HuH-7.5 (cell line): ENCODE data around the gene ARMC8.
"Not testable (repeated sequence)": the region's sequence is repeated elsewhere in the genome, so short reads cannot be mapped to it uniquely, and the experiment has no call there.

Experiments used
- DNase-seq: peaks from one replicate; pipeline ENCODE4 v3.0.0; 2011; ENCODE audit warnings: low spot score

Gene ARMC8, protein sequence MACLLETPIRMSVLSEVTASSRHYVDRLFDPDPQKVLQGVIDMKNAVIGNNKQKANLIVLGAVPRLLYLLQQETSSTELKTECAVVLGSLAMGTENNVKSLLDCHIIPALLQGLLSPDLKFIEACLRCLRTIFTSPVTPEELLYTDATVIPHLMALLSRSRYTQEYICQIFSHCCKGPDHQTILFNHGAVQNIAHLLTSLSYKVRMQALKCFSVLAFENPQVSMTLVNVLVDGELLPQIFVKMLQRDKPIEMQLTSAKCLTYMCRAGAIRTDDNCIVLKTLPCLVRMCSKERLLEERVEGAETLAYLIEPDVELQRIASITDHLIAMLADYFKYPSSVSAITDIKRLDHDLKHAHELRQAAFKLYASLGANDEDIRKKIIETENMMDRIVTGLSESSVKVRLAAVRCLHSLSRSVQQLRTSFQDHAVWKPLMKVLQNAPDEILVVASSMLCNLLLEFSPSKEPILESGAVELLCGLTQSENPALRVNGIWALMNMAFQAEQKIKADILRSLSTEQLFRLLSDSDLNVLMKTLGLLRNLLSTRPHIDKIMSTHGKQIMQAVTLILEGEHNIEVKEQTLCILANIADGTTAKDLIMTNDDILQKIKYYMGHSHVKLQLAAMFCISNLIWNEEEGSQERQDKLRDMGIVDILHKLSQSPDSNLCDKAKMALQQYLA

DNA sequence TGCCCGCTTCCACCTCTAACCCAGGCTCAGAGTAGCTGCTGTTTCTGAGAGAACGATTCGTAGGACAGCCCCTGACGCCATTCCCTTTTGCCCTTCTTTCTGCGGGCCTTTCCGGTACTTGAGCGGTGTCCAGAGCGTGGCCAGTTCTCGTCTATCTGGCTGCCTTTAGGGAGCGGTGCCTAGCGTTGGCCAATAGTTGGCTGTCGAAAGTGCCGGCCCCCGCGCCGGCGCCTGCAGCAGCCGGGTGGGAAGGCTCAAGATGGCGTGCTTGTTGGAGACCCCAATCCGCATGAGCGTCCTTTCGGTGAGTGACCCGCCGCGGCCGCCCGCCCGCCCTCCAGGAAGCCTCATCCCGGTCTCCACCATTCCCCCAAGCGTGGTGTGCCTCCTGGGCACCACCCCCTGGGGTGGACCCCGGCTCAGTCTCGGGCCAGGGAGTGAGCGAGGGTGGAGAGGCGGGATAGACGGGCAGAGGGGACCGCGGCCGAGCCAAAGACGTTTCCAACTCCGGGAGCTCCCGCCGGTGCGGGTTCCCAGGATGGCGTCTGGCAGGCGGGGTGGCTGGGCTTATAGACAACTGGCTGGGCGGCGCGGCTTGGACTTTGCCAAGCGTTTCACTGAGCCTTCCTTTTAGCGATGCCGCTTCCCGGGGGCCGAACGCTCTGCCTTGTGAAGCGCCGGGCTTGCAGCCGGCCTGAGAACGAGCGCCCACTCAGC is at the start of gene ARMC8:
Gene ARMC8, plus strand, starts transcription at position 6 of the 717 bp plus-strand sequence. Its CDS starts 254 bp downstream, at position 260.
- DNase-seq = peak; percentile 93

DNA sequence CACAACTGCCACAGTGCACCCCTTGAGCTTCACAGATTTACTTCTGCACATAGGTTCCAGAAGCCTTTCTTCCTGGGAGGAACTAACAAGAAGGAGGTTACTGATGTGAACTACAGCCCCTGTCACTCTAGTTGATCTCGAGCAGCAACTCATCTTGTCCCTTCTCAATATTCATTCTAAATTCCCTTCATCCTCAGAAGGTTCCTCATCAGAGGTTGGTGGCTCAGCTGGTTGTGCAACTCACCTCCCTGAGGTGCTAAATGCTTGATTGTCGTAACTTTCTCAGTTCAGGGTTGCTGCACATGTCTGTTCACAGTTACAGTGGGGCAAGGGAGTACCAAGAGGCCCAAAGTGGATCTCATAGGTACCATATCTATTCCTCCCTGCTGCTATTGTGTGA is 49.2 kb upstream of the ARMC8 start:
- no peak for DNase-seq

DNA sequence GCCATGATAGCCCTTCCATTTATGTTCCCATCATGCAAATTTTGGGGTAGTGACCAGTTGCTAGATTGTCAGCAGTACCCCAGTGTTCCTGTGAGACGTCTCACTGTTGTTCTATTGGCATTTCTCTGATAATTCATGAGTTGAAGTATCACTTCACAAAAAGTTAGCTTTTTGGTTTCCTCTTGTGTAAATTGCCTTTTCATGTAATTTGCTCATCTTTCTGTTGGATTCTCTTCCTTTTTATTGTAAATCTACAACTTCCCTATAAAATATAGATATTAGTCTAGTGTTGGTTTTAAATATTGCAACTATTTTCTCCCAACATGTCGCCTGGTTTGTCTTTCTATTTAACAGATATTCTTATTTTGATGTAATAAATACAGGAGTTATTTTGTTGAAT is 47.4 kb upstream of the ARMC8 start:
- no peak for DNase-seq

DNA sequence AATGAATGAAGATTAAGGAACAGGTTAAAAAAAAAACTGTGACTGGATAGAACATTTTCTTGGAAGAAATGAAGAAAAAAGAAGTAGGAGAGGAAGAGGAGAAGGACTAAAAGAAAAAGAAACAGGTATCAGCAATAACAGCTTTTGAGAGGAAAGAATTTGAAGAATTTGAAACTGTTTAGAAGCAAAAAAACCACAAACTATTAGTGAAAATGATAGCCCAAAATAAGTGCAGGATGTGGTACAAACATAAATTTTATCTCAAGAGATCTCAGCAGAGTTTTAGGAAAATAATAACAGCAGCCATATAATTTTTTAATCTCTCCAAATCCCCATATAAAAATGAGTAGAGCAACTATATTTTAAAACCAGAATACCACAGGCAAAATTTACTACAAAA is 46.2 kb upstream of the ARMC8 start:
- DNase-seq = no peak

- not testable (repeated sequence) for DNase-seq
Observed at GRCh38 chr3:138142181-138142580, 44.9 kb upstream of the ARMC8 start.

GRCh38 chr3:138148503-138148902 is 38.6 kb upstream of the ARMC8 start:
- DNase-seq = no peak

GRCh38 chr3:138154534-138154933 is 32.6 kb upstream of the ARMC8 start:
- no peak for DNase-seq

- DNase-seq = no peak
Observed at GRCh38 chr3:138157743-138158142, 29.4 kb upstream of the ARMC8 start.

GRCh38 chr3:138165061-138165460 is 22.0 kb upstream of the ARMC8 start:
- DNase-seq = no peak

DNA sequence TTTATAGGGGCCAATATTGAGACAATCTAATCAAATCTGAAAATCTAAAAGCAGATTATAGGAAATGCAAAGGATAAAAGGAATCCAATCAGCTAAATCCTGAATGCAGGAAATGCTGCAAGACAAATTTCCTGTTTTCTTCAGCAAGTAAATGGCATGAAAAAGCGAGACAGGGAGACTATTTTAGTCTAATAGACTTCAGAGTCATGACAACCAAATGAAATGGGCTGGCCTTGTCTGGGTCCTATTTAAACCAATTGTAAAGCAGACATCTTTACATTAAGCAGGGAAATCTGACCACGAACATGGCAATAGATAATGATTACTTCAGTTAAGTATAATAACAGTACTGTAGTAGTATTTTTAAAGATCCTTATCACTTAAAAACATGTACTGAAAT is 14.5 kb upstream of the ARMC8 start:
- no peak for DNase-seq

GRCh38 chr3:138173769-138174420 is 13.2 kb upstream of the ARMC8 start:
- DNase-seq = no peak

DNA sequence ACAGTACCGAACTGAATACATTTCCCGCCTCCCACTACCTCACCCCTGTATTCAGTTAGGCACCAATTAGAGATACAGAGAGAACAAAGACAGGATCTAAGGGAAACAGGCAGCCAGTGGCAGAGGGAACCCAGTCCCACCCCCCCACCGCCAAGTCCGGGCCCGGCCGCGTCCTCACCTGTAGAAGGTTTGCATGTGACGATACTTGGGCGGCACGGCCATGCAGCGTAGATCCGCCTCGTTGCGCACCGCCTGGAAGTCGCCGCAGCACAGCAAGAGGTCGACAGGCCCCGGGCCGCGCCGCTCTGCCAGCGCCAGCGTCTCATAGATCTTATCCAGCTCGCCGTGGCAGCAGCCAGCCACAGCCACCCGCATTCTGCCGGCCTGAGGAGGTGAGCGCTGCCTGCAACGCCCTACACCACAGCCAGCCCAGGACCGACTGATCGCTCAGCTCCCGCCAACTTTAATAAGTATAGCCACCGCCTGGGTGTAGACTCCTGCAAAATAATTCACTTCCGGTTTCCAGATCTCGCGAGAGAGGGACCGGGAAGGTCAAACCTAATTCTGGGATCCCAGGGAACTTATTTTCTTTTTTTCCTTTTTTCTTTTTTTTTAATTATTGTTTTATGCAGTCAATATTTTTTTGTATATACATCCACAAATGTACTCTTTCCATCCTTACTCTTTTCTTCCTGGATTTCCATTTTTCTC is 12.5 kb upstream of the ARMC8 start, which contains the start of gene DBR1:
Gene DBR1, minus strand, starts transcription at position 501 of the 711 bp plus-strand sequence. Its CDS starts 126 bp downstream, at position 375.
- peak; percentile 68 for DNase-seq

DNA sequence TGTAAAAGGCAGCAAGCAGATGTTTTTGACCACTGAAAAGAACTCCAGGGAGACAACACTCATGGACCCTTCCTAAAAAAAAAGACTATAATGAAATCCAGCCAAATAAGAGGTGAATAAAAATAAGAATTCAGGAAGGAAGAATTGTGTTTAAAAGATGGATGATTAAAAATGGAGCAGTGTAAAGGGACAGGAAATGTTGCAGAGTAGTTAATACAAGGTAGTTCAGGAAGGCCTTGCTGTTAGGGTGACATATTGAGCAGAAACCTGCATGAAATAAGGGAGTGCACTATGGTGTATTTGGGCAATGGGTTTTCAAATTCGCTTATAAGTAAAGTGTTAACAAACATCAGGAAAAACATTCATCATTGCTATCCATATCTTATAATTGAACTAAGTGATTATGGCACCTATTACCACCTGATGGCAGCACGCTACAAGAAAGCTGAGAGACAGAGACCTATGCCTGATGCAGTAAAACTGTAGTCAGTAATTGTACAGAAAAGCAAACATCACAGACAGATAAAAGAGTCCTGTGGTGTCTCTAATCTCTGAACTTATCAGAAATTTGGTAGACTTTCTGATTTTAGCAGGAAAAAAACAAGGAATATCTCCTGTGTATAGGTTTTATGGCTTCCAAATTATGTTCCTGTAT is 6.6 kb upstream of the ARMC8 start:
- peak; percentile 39 for DNase-seq

DNA sequence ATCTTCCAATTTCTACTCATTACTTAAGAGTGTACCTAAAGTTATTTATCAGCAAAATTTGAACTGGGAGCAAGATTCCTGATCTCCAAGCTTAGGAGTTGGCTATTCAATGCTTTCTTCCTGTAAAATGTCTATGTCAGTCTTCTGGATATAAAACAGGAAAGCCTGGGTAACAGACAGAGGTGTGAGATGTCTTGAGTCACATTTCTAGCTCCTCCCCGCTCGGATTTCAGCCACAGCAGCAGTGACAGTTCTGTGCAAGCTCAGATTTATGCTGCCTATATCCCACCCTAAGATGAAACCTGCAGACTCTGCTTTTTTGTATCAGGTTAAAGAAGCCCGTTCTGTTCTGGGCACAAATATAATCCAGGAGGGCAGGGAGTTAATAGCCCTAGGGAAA is 2.1 kb upstream of the ARMC8 start:
- no peak for DNase-seq

- no peak for DNase-seq
Observed at GRCh38 chr3:138186221-138186620, 880 bp upstream of the ARMC8 start.

- peak; percentile 38 for DNase-seq
Observed at GRCh38 chr3:138186803-138187295, 252 bp upstream of the ARMC8 start.

- no peak for DNase-seq
Observed at GRCh38 chr3:138188013-138188730, 1.1 kb downstream of the ARMC8 start.

DNA sequence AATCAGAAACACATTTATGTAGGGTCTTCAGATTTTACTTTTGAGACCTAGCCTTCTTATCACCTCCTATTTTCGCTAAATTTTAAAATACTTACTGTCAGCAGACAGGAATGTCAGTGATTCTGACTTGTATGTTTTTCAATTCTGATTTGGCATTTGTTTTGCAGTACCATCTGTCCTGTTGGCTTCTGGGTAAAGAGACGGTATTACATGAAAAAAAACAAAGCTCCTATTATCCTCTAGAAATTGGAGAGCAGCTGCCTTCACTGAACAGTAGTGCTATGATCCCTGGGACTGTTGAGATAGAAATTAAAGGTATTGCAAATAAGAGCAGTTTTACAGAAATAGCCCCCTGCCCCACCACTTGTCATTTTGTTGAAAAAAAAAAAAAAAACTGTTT is 8.4 kb downstream of the ARMC8 start:
- no peak for DNase-seq

DNA sequence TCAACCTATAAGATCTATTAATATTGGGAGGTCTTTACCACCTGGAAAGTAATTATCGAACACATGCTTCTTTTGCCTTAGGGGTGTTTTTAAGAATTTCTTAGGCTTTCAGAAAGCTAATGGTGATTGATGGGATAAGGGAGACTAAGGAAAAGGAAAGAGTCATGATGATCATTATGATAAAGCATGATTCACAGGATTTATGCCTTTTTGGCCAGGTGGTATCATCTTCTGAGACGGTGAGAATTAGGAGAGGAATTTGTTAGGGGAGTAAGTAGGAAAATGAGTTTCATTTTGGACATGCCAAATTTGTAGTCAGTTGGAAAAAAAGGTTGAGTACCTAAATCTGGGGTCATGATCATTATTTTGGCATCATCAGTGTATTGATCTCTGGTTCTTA is 8.9 kb downstream of the ARMC8 start:
- DNase-seq = no peak

GRCh38 chr3:138197058-138197457 is 10.0 kb downstream of the ARMC8 start:
- peak; percentile 25 for DNase-seq
